Fibroblast of lung (primary cell): ENCODE measurements around the gene ARID1B. TPM values are rescaled to one million over a fixed set of nuclear protein-coding genes. Genes with fewer than 3 reads are reported as not detected.
A peak's percentile ranks its signal among the peaks of the same experiment; 100 is the strongest.

Experiments used
- DNase-seq, 2 donors: peaks; one replicate each; pipeline versions ENCODE4 v3.0.0 to v3.0.0-alpha.2; 2010; ENCODE audit warnings: low read depth in 2 of 2
- H2AFZ ChIP-seq: 2 replicates; pipeline ENCODE4 v1.5.1; 2012; ENCODE audit warnings: low read length, control low read depth, inconsistent platforms
- H3K27ac ChIP-seq: 2 replicates; pipeline ENCODE4 v1.5.1; 2011; ENCODE audit warnings: low read length, control low read depth; ENCODE audit not compliant: insufficient read depth
- H3K27me3 ChIP-seq: 2 replicates; pipeline ENCODE4 v1.5.1; 2011; ENCODE audit warnings: mild to moderate bottlenecking, low read length; ENCODE audit not compliant: control insufficient read depth, insufficient read depth
- H3K36me3 ChIP-seq: 2 replicates; pipeline ENCODE4 v1.5.1; 2011; ENCODE audit warnings: low read length; ENCODE audit not compliant: control insufficient read depth, insufficient read depth
- H3K4me1 ChIP-seq: 2 replicates; pipeline ENCODE4 v1.5.1; 2011; ENCODE audit warnings: low read length; ENCODE audit not compliant: control insufficient read depth, insufficient read depth; ENCODE audit errors: extremely low read depth
- H3K4me2 ChIP-seq: 2 replicates; pipeline ENCODE4 v1.5.1; 2011; ENCODE audit warnings: low read length, control low read depth; ENCODE audit not compliant: insufficient read depth; ENCODE audit errors: extremely low read depth
- H3K4me3 ChIP-seq, 4 experiments: fragments of 200-600 bp in 1 of 4; sonication (generic) in 1 of 4; replicated peaks in 1 of 4; 2 replicates each; pipeline ENCODE4 v1.5.1; 2011 to 2016; ENCODE audit warnings: low read length in 4 of 4, low read depth in 3 of 4, mild to moderate bottlenecking in 3 of 4, control low read depth in 2 of 4, inconsistent platforms in 1 of 4, mixed read lengths in 1 of 4; ENCODE audit not compliant: insufficient read depth in 1 of 4; ENCODE audit errors: control extremely low read depth in 1 of 4
- H3K79me2 ChIP-seq: 2 replicates; pipeline ENCODE4 v1.5.1; 2012; ENCODE audit warnings: mild to moderate bottlenecking, low read length, inconsistent platforms; ENCODE audit not compliant: control insufficient read depth, insufficient read depth
- H3K9ac ChIP-seq: 2 replicates; pipeline ENCODE4 v1.5.1; 2011; ENCODE audit warnings: mild to moderate bottlenecking, low read length, control low read depth; ENCODE audit not compliant: insufficient read depth
- H3K9me3 ChIP-seq: 2 replicates; pipeline ENCODE4 v1.5.1; 2012; ENCODE audit warnings: low read depth, low read length; ENCODE audit not compliant: control insufficient read depth, insufficient read depth
- H4K20me1 ChIP-seq: 2 replicates; pipeline ENCODE4 v1.5.1; 2011; ENCODE audit warnings: low read length; ENCODE audit not compliant: control insufficient read depth, insufficient read depth; ENCODE audit errors: extremely low read depth
- CTCF ChIP-seq, 2 donors: IDR thresholded peaks in 1 of 2; conservative IDR thresholded peaks in 1 of 2; 1 replicate in 1 of 2; 2 replicates in 1 of 2; pipeline ENCODE4 v1.5.1; 2011 to 2012; ENCODE audit warnings: low read length in 2 of 2, control low read depth in 1 of 2, inconsistent platforms in 1 of 2, low read depth in 1 of 2, mild to moderate bottlenecking in 1 of 2
- EZH2 ChIP-seq: IDR thresholded peaks from 2 replicates; pipeline ENCODE4 v1.5.1; 2012; ENCODE audit warnings: low read length, control low read depth, mild to moderate bottlenecking; ENCODE audit errors: missing control alignments
- polyA plus RNA-seq, 2 donors: library from polyadenylated mRNA; depleted of rRNA in 1 of 2; stranded (reverse) in 1 of 2; unstranded in 1 of 2; fragments of >200 nt; gene quantifications; 2 replicates each; pipeline ENCODE4 v1.2.1, GENCODE V29; 2011 to 2012; ENCODE audit warnings: missing spikeins in 1 of 2
- total RNA-seq: library from RNA; depleted of rRNA; stranded (reverse); fragments of >200 nt; gene quantifications from 2 replicates; pipeline ENCODE4 v1.2.1, GENCODE V29; 2014

The ARID1B gene
- total and polyA plus RNA-seq, 2 donors (not counting 1 experiment from before 2014, with no cell fraction given): 15.4 to 41.9 TPM

GRCh38 chr6:156940221-156940620 lies 163.0 kb downstream of the ARID1B start:
- TF ChIP-seq EZH2 (no peak), CTCF (conservative IDR thresholded peaks at IDR 0.05 in 1 of 2, IDR thresholded peaks at IDR 0.05 in 1 of 2; ENCODE audit: low read depth in 1 of 2, low read length in 2 of 2) (no peak)
- Histone ChIP-seq H4K20me1 (no peaks in the 10 kb centered on the region), H3K27ac (no peak overlapping the region), H3K36me3 (no peaks in the 10 kb centered on the region), H3K4me1 (no peaks in the 10 kb centered on the region), H3K27me3 (no peaks in the 10 kb centered on the region), H3K9me3 (no peaks in the 10 kb centered on the region), H3K9ac (no peak overlapping the region), H3K79me2 (peaks cover 14% of the 10 kb centered on the region), H3K4me2 (no peak overlapping the region), H2AFZ (no peak overlapping the region), H3K4me3 (no peak overlapping the region)
- DNase-seq: no peak

GRCh38 chr6:156942266-156942665 lies 165.1 kb downstream of the ARID1B start:
- H3K27me3 ChIP-seq: no peaks in the 10 kb centered on the region
- no peak overlapping the region for H3K9ac ChIP-seq
- no peak overlapping the region for H3K4me2 ChIP-seq
- DNase-seq: no peak
- no peak for TF ChIP-seq EZH2
- TF ChIP-seq CTCF (conservative IDR thresholded peaks at IDR 0.05 in 1 of 2, IDR thresholded peaks at IDR 0.05 in 1 of 2; ENCODE audit: low read depth in 1 of 2, low read length in 2 of 2): no peak
- no peaks in the 10 kb centered on the region for H3K9me3 ChIP-seq
- no peak overlapping the region for H3K27ac ChIP-seq
- no peaks in the 10 kb centered on the region for H4K20me1 ChIP-seq
- H3K4me1 ChIP-seq: no peaks in the 10 kb centered on the region
- H3K79me2 ChIP-seq: peaks cover 17% of the 10 kb centered on the region
- no peak overlapping the region for H2AFZ ChIP-seq
- H3K4me3 ChIP-seq: no peak overlapping the region
- H3K36me3 ChIP-seq: no peaks in the 10 kb centered on the region

- H4K20me1 ChIP-seq: no peaks in the 10 kb centered on the region
- TF ChIP-seq EZH2 (no peak), CTCF (conservative IDR thresholded peaks at IDR 0.05 in 1 of 2, IDR thresholded peaks at IDR 0.05 in 1 of 2; ENCODE audit: low read depth in 1 of 2, low read length in 2 of 2) (peak in 1 of 2 donors; percentile 13)
- H2AFZ ChIP-seq: no peak overlapping the region
- H3K27ac ChIP-seq: no peak overlapping the region
- no peak overlapping the region for H3K4me3 ChIP-seq
- H3K4me2 ChIP-seq: no peak overlapping the region
- peaks cover 17% of the 10 kb centered on the region for H3K79me2 ChIP-seq
- H3K27me3 ChIP-seq: no peaks in the 10 kb centered on the region
- H3K36me3 ChIP-seq: no peaks in the 10 kb centered on the region
- no peaks in the 10 kb centered on the region for H3K9me3 ChIP-seq
- DNase-seq: peak in 1 of 2 donors; percentile 58
- H3K9ac ChIP-seq: no peak overlapping the region
- H3K4me1 ChIP-seq: no peaks in the 10 kb centered on the region
Observed at GRCh38 chr6:156943166-156943565, 166.0 kb downstream of the ARID1B start.
